Activated effector memory CD4-positive, alpha-beta T cell treated with anti-CD3 and anti-CD28 coated beads, Interleukin-2, amount 50 U/mL, for 16 hours (primary cell): Measurements from ENCODE around the gene SLC7A7.
"Not testable (repeated sequence)": the region's sequence is repeated elsewhere in the genome, so short reads cannot be mapped to it uniquely, and the experiment has no call there.

Source experiments
- DNase-seq: peaks from one replicate; pipeline ENCODE4 v3.0.0-alpha.2; 2020

SLC7A7 gene

DNA sequence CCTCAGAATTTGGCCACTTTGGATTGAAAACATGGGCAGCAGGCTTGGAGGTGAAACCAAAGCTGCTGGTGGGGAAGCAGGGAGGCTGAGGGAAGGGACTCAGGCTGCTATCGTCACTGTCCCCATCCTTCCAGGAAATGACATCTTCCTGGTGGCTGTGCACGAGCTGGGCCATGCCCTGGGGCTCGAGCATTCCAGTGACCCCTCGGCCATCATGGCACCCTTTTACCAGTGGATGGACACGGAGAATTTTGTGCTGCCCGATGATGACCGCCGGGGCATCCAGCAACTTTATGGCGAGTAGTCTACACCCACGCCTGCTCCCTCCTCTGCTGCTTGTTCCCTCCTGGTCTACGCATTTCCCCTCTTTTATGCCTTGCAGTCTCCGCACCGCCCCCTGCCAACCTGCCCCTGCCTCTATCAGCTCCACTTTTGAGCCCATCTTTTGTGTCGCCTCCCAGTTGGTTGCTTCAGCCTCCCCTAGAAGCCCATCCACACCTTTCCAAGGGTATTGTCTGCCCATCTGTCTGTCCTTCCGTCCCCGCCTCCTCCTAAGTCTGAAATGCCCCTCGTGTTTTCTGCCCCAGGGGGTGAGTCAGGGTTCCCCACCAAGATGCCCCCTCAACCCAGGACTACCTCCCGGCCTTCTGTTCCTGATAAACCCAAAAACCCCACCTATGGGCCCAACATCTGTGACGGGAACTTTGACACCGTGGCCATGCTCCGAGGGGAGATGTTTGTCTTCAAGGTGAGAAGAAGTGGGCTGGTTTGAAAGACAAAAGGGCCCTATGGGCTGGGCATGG, 28.1 kb upstream of the SLC7A7 start:
- DNase-seq, result no peak

DNA sequence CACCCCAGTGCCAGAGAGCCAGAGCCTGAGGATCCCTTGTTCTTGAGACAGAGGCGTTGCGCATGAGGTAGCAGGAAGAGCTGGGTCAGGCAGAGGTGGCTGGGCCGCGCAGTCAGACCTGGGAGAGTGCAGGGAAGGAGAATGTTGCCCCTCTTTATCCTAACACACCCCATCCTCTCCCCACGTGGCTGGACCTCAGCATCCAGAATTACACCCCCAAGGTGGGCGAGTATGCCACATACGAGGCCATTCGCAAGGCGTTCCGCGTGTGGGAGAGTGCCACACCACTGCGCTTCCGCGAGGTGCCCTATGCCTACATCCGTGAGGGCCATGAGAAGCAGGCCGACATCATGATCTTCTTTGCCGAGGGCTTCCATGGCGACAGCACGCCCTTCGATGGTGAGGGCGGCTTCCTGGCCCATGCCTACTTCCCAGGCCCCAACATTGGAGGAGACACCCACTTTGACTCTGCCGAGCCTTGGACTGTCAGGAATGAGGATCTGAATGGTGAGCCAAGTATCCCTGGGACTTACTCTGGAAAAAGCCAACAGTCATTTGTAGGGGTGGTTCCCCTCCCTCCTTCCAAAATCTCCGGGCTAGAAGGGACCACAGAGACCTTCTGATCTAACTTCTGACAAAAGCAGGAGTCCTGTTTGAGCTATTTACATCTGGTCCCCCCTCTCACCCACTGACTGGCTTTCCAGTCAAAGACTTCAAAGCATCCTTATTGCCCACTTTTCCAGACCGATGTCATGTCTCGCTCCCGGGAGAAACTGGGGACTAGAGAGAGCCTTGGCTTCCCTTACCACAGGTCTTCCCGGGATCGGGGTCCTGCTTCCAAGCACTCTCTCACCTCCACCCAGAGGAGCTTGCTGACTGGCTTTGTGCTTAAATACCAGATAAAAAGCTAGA, 27.2 kb upstream of the SLC7A7 start:
- no peak for DNase-seq

DNA sequence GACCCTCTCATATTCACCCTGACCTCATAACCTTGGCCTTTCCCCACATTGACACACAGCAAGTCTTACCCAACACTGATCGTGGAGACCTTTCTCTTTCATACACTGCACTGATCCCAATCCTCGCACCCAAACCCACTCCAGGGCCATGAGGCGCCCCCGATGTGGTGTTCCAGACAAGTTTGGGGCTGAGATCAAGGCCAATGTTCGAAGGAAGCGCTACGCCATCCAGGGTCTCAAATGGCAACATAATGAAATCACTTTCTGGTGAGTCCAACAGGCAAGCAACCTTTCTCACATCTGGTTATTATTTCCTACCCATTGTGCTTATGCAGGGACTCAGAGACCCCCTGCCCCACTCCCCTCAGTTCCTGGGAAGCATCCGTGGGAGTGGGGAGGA, 26.5 kb upstream of the SLC7A7 start:
- DNase-seq, result no peak

DNA sequence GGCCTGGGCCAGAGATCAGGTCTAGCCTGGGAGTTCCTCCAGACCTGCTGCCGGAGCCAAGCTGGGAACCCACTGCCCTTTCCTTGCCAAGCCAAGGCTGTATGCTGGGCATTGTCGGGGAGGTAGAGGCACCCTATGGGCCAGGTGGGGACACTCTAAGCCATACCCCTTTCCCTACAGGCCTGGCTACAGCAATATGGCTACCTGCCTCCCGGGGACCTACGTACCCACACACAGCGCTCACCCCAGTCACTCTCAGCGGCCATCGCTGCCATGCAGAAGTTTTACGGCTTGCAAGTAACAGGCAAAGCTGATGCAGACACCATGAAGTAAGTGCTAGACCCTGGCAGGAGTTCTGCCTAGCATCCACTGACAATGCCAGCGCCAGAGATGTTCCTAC, 26.1 kb upstream of the SLC7A7 start:
- DNase-seq, result no peak

DNA sequence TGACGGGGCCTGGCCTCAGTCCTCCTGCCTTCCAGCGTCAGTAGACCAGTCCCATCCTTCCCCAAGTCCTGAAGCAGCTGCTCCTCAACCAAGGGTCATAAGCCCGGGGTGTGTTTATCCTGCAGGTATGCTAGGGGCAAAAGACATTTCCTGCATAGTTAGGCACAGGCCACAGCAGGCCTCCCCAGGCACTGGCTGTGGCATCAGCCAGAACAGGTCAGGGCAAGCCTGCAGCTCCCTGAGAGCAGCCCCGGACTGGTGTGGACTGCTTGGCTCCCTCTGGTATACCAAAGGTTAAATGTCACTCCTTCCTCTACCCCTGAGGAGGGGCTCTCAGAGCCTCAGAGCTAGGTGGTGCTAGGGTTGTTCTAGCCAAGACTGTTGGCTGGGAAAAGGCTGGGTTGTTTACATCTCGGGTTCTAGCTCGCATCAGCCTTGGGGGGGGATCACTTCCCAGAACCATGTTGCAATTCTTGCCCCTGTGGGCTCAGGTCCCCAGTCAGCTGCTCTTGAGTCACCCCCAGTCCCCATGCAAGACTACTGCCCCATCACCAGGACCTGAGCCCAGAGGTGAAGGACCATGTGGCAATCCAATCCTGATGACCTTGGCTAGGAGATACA, 24.0 kb upstream of the SLC7A7 start:
- no peak for DNase-seq

DNA sequence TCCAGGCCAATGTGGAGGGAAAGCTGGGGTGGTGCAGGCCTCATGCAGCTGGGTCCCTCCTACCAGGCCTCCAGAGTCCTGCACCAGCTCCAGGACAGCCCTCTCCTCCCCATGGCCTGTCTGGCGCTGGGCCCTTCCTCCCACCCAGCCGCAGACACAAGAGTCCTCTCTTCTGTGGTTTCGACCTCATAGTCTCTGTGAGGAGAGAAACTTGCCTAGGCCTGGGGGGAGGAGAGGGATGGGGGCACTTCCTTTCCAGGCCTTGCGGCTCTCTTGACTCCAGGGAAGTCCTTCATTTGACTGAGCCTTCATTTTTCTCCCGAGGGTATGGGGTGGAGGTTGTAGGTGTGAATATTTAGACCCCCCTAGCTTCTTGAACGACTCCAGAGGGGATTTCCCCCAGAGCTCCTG, 23.4 kb upstream of the SLC7A7 start:
- DNase-seq, result no peak

DNA sequence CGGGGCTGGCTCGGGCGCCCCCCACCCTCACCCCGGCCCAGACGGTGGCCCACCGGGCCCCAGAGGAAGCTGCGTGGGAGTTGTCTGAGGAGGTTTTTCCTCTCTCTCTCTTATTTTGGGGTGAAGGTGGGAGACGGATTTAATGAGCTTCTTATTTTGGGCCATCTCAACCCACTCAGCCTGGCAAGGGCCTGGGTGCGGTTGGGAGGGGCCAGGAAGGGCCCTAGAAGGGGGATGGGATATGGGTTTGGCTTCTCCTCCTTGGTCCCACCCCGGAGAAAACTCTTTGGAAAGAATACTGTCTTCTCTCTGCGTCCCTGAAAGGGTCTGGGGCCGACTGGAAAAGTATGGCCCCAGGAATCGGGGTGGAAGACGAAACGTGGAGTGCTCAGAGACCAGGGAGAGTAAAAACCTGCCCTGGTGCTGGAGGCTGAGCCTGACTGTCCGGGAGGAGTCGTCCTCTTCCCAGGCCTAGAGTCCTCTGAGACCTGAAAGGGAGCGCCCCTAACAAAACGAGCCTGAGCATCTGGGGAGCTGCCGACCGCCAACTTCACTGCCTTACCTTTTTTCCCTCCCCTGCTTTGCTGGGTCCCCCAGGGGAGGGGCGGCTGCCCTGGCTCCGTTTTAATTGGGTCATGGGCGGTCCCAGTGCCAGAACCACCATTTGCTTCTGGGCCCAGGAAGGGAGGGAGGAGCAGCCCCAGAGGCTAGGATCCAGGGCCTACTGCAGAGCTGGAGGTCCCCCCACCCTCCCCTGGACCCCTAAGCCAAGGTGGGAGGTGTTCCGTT, 22.7 kb upstream of the SLC7A7 start:
- no peak for DNase-seq

DNA sequence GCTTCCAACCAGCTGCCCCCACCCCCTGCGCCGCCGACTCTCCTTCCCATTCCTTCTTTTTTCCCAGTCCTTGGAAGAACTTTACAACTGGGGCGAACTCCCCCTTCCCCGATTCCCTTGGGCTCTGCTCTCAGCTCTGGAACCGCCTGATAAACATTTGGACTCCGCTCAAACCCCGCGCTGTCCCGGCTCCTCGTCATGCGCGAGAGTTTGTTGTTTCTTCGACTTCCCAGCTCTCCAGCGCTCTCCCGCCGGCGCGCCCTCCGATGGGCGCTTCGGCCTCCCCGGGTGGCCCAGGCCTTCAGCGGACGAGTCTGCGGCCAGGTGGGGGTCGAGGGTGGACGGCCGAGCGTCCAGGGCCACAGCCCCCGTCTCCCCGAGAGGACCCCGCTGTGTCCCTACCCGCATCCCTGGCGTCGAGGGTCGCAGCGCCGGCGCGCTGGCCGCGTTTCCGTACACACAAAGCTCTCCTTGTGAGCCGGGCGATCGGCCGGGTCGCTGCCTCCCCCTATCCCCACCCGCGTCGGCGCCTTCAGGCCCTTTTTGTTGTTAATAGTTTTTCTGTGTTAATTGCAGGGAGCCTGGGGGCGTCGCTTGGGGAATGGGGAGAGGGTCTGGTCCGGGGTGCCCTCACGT, 22.0 kb upstream of the SLC7A7 start:
- no peak for DNase-seq

DNA sequence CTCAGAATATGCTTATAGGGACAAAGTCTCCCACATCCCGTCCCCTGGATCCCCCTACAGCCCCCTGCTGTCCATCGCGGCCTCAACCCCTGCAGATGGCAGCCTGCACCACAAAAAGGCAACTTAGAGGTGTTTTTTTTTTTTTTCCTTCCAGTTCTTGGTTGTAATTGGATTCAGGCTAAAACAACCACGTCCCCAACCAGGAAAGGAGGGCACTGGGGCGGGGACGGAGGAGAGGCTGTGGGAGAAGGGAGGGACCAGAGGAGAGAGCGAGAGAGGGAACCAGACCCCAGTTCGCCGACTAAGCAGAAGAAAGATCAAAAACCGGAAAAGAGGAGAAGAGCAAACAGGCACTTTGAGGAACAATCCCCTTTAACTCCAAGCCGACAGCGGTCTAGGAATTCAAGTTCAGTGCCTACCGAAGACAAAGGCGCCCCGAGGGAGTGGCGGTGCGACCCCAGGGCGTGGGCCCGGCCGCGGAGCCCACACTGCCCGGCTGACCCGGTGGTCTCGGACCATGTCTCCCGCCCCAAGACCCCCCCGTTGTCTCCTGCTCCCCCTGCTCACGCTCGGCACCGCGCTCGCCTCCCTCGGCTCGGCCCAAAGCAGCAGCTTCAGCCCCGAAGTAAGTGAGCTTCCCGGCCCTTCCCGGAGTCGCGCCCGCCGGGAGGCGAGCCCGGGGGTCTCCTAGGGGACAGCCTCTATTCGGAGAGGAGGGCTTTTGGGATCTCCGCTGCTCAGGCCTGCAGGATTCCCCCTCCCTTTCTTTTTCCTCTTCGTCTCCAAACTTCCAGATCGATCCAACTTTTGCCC, 21.3 kb upstream of the SLC7A7 start, which contains the start of gene MMP14:
Gene MMP14 (plus strand): TSS at position 285 of the 813 bp plus-strand sequence. CDS start 233 bp downstream, at position 518.
- DNase-seq, result no peak

DNA sequence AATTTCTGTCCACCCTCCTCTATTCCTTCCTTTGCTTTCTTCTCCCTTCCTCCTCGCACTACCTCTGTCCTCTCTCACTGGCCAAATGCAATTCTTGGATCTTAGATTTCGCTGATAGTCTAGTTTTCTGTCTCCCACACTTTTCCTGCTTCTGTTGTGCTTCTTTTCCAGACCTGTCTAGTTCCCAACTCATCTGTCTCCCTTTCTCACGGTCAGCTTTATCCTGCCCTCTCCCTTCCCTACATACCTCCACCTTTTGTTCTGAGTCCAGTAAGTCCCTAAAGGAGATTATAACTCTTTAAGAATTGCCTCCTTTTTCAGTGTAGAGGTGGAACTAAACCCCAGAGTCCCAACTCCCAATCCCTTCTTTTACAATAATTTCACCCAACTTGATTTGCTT, 20.3 kb upstream of the SLC7A7 start:
- DNase-seq, result no peak

DNA sequence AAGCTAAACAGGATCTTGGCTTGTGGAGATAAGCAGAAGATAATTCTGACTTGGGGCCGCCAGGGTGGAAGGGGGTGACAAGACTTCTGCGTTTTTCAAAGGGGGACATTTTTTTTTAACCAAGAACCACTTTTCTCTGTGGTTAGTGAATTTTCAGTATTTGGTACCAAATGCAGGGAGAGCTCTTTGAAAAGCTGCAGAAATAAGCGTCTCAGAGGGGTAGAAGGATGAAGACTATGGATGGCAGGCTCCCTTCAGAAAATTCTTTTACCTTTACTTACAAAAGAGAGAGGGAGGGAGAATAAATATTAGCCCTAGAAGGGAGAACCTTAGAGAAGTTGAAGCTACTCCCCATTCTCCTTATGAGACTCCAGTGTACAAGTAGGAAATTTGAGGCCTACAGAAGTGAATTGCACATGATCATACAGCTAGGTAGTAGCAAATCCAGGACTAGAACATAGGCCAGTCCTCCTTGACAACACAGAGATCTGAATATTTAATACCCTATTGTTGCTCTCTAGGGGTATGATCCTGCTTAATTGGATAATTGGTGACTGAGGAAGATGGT, 15.3 kb upstream of the SLC7A7 start:
- DNase-seq, result no peak

DNA sequence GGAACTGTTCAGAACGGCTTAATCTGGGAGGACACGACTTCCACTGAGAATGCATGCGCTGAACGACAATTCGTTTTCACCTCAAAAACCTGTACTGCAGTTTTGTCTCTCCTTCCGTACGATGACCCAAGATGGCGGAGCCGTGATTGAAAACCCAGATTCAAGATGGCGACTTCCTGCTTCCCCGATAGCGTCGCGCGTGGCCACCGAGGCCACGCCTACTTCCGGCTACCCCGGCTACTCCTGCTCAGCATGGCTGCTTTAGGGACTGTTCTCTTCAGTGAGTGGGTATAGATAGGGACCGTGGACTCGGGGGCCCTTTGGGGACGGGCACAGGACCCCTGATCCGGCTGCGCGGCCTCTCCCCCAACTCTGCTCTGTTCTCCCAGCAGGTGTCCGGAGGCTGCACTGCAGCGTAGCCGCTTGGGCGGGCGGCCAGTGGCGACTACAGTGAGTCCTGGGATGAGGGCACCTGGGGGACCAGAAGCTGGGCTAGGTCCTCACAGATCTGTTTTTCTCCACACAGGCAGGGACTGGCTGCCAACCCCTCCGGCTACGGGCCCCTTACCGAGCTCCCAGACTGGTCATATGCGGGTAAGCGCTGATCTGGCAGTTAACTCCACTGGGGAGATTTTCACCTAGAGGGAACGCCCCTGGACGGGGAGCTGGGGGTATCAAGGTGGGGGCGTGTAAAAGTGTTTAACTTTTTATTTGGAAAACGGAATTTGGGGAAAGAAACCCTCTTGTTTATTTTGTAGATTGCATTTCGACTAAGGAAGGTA, 14.6 kb upstream of the SLC7A7 start, which contains the start of gene MRPL52:
Gene MRPL52 (plus strand): TSS at position 227 of the 782 bp plus-strand sequence. CDS start 26 bp downstream, at position 253.
- DNase-seq, result peak; percentile 96

DNA sequence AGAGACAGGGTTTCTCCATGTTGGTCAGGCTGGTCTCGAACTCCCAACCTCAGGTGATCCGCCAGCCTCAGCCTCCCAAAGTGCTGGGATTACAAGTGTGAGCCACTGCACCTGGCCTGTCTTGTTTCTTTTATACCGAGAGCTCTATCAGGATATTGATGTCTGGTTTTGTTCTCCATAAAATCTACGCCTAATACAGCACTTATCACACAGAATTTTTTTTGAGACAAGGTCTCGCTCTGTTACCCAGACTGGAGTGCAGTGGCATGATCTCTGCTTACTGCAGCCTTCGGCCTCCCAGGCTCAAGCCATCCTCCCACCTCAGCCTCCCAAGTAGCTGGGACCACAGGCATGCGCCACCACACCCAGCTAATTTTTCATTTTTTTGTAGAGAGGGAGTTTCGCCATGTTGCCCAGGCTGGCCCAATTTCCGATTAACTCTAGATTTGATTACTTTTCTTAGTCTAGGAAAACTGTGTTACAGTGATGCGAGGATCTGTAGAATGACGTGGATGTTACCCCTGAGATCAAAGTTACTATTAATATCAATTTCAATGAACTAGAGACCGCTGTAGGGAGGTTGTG, 13.9 kb upstream of the SLC7A7 start:
- DNase-seq, result not testable (repeated sequence)

DNA sequence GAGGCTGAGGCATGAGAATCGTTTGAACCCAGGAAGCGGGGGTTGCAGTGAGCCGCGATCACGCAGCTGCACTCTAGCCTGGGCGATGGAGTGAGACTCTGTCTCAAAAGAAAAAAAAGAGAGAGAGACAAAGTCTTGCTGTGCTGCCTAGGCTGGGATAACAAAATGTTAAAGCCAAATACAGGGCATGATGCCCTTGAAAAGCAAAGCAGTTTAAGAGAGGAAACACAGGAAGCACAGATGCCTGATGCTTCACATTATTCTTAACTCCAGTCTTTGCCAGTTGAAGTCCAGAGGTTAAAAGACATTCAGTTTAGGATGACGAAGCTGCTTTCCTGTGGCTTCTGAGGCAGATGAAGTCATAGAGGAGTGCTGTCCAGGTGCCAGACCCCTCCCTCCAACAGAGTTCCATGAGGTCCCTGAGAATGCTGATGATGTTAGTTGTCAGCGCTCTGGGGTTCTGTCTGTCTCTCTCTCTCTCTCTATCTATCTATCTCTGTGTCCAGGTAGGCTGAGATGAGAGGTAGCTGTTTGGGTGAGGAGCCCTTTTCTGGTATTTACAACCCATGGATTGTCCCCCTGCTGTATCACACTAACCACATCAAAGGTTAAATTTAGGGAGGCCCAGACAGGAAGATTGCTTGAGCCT, 9.6 kb upstream of the SLC7A7 start:
- no peak for DNase-seq

DNA sequence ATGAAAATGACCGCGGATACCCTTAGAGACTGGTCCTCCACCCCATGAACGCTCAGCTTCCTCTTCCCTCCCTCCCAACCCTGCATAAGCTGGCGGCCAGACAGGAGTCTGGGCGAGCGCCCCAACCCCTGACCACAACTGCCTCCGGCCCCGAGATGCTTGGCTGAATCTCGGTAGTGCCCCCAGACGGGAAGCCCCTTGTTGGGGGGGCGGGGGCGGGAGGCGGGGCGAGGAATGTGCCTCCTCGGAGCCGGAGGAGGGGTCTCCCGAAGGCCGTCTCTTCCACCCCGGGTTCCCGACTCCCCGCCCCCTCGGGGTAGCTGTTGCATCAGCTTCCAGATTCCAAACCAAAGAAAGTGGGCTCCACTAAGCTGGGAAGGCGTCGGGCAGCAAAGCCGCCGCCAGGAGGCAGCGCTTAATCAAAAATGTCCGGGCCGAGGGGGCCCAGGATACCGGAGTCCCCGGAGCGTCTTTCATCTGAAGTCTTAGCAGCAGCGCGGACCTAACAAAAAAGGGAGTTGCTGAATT, 7.4 kb upstream of the SLC7A7 start:
- DNase-seq, result peak; percentile 89

DNA sequence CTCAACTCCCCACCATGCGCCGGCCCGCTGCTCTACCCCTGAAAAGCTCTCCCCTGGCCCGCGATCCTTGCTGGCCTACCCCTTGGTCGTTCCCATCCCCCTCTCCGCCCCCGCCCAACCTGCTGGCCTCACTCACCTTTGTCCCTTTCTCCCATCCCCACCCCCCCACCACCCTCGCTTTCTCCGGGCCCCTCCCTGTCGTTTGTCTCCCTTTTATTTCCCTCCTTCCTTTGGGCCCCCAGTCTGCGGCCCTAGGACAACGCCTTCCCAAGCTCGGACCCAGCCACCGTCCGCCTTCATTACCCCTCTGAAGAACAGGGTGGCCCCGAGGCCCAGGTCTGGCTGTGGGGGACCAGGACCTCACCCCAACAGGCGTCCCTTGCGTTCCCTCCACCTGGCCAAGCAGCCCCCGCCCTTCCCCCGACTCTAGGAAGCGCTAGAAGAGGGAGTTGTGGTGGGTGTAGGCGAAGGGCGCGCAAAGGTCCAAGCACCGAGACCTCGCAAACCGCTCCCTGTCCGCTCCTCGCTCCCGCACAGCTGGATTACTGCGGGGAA, 6.9 kb upstream of the SLC7A7 start:
- DNase-seq, result no peak

DNA sequence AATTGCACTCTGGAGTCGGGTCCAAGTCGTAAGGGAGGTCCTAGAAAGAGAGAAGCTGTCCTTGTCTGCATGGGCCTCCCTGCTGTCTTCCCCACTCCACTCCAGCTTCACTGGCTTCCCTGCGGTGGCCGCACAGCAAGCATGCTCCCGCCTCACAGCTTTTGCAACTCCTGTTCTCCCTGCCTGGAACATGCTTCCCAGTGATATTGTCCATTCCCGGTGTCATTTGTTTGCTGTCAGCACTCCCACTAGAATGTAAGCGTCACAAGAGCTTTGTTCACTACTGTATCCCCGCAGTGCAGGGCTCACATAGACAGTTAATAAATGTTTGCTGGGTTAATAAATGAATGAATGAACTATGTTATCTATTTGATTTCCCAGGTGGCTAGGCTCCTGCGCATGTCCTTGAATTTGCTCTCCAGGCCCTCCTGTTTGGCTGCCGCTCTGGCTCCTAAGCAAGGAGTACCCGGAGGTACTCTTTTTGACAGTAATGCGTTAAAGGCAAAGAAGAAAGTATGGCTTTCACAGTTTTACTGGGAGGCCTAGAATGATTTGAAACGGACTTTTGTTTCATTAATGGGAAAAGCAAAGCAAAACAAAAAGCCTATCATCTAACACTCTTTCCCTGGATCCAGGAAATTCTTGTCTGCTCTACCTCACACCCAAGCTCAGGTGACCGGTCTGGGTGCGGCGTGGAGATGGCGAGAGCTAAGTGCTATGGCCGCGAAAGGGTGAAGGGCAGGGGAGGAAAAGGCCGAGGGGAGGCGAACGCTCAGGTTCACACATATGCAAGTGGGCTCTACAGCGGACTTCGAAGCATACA, 6.2 kb upstream of the SLC7A7 start:
- peak; percentile 50 for DNase-seq
